HG02840 (cell line): ENCODE data around the gene PHKG2.

Experiments used
- ATAC-seq: cut with Tn5 transposase; IDR thresholded peaks from one replicate; pipeline ENCODE4 v1.9.1; 2021; ENCODE audit warnings: mild to moderate bottlenecking, moderate library complexity, moderate number of reproducible peaks; ENCODE audit not compliant: unreplicated experiment, low FRiP score

PHKG2 gene

GRCh38 chr16:30725418-30725792 lies 22.8 kb upstream of the PHKG2 start:
- ATAC-seq = no peak

GRCh38 chr16:30728321-30728720 lies 19.9 kb upstream of the PHKG2 start:
- no peak for ATAC-seq

- ATAC-seq = no peak
Measured at GRCh38 chr16:30728899-30729672, 19.1 kb upstream of the PHKG2 start.

GRCh38 chr16:30731411-30731810 lies 16.8 kb upstream of the PHKG2 start:
- no peak for ATAC-seq

GRCh38 chr16:30736995-30737793 lies 11.0 kb upstream of the PHKG2 start:
- ATAC-seq = no peak

GRCh38 chr16:30737794-30738648 lies 10.2 kb upstream of the PHKG2 start:
- no peak for ATAC-seq

GRCh38 chr16:30738984-30739951 lies 9.0 kb upstream of the PHKG2 start:
- ATAC-seq = no peak

GRCh38 chr16:30740364-30741251 lies 7.6 kb upstream of the PHKG2 start:
- ATAC-seq = no peak

- ATAC-seq = no peak
Measured at GRCh38 chr16:30741461-30741914, 6.7 kb upstream of the PHKG2 start.

GRCh38 chr16:30743716-30744115 lies 4.5 kb upstream of the PHKG2 start:
- no peak for ATAC-seq

GRCh38 chr16:30744183-30744582 lies 4.0 kb upstream of the PHKG2 start:
- no peak for ATAC-seq

- no peak for ATAC-seq
Measured at GRCh38 chr16:30745082-30745481, 3.1 kb upstream of the PHKG2 start.

GRCh38 chr16:30746638-30747175 lies 1.5 kb upstream of the PHKG2 start:
- no peak for ATAC-seq

GRCh38 chr16:30747331-30747730 lies 894 bp upstream of the PHKG2 start:
- no peak for ATAC-seq

- peak; percentile 14 for ATAC-seq
Measured at GRCh38 chr16:30748634-30749445, 615 bp downstream of the PHKG2 start.

- no peak for ATAC-seq
Measured at GRCh38 chr16:30750201-30750600, 2.0 kb downstream of the PHKG2 start.

- no peak for ATAC-seq
Measured at GRCh38 chr16:30750876-30751465, 2.7 kb downstream of the PHKG2 start.
